ENCODE measurements around the gene DEPP1. TPM values are rescaled to one million over a fixed set of nuclear protein-coding genes. Genes with fewer than 3 reads are reported as not detected.

Gene DEPP1
- total RNA-seq, 4 donors from 2014 or later, result 47.3 to 144 (median 72.7) TPM

- TF ChIP-seq CTCF (IDR thresholded peaks at IDR 0.05) (no peak), POLR2A (IDR thresholded peaks at IDR 0.05) (no peak)
- WGBS, 2 donors, result 91 to 93% methylated on average over 7 of the region's 8 CpGs
- intact Hi-C loops (cut with DNase I; ENCODE audit: low total_unique reads), result loop anchor here (5.0 kb wide), 1 partner anchor 48 kb away; the partner anchor contains the start of gene DEPP1
- peak in 1 of 2 donors; percentile 78 for DNase-seq (ENCODE audit: low spot score in 2 of 2)
- no peak overlapping the region for H3K4me3 ChIP-seq (ENCODE audit: low read depth, poor library complexity, severe bottlenecking)
These were observed 49.0 kb downstream of the DEPP1 start for GRCh38 chr10:44929356-44930255.

- peak in 1 of 2 donors; percentile 8 for DNase-seq (ENCODE audit: low spot score in 2 of 2)
- no peak for TF ChIP-seq POLR2A (IDR thresholded peaks at IDR 0.05)
- no peak for TF ChIP-seq CTCF (IDR thresholded peaks at IDR 0.05)
- H3K4me3 ChIP-seq (ENCODE audit: low read depth, poor library complexity, severe bottlenecking), result no peak overlapping the region
- intact Hi-C loops (cut with DNase I; ENCODE audit: low total_unique reads), result no loop called here
These were observed 50.1 kb downstream of the DEPP1 start for GRCh38 chr10:44928462-44928861.

- DNase-seq (ENCODE audit: low spot score in 2 of 2), result peak in 1 of 2 donors; percentile 72
- intact Hi-C loops (cut with DNase I; ENCODE audit: low total_unique reads), result no loop called here
- no peak overlapping the region for H3K4me3 ChIP-seq (ENCODE audit: low read depth, poor library complexity, severe bottlenecking)
- 36 to 57% methylated on average over 2 of the region's 2 CpGs for WGBS, 2 donors
- TF ChIP-seq POLR2A (IDR thresholded peaks at IDR 0.05) (no peak), CTCF (IDR thresholded peaks at IDR 0.05) (no peak)
These were observed 51.3 kb downstream of the DEPP1 start for GRCh38 chr10:44927352-44927751.

- intact Hi-C loops (cut with DNase I; ENCODE audit: low total_unique reads), result no loop called here
- no peak overlapping the region for H3K4me3 ChIP-seq (ENCODE audit: low read depth, poor library complexity, severe bottlenecking)
- 62 to 66% methylated on average over 7 to 10 of the region's 10 CpGs for WGBS, 2 donors
- peak in 1 of 2 donors; percentile 68 for DNase-seq (ENCODE audit: low spot score in 2 of 2)
- TF ChIP-seq CTCF (IDR thresholded peaks at IDR 0.05), result no peak
- no peak for TF ChIP-seq POLR2A (IDR thresholded peaks at IDR 0.05)
These were observed 51.8 kb downstream of the DEPP1 start for GRCh38 chr10:44926751-44927351.

Other genes starting within 250 kb of the DEPP1 start
- gene TMEM72, start 67.5 kb downstream of the DEPP1 start, total RNA-seq, result not detected
- gene RASSF4, start 19.0 kb downstream of the DEPP1 start, total RNA-seq, result 10 to 100 TPM in 2 of 4 donors, 1 to 10 TPM in 2; 4.4 to 11.0 (median 8.9) TPM
- 10 to 100 TPM in 1 of 4 donors, 1 to 10 TPM in 3; 6.7 to 14.1 (median 9.4) TPM for gene ZNF22, start 22.1 kb upstream of the DEPP1 start, total RNA-seq

Data from lower leg skin (tissue), 4 donors.